GM18868 (cell line): ENCODE data around the gene PSMB9.
"Not testable (repeated sequence)": the region's sequence is repeated elsewhere in the genome, so short reads cannot be mapped to it uniquely, and the experiment has no call there.

Experiments used
- ATAC-seq: cut with Tn5 transposase; IDR thresholded peaks from one replicate; pipeline ENCODE4 v1.9.1; 2021; ENCODE audit warnings: mild to moderate bottlenecking, moderate library complexity; ENCODE audit not compliant: unreplicated experiment

The PSMB9 gene

GRCh38 chr6:32853541-32854375, at the start of gene PSMB9, which contains the start of gene TAP1:
TSS of gene PSMB9 (plus strand) at chr6:32854192. CDS start at chr6:32854230, 38 bp downstream.
TSS of gene TAP1 (minus strand) at chr6:32853704. CDS start at chr6:32853636, 68 bp downstream.
- peak; percentile 86 for ATAC-seq

GRCh38 chr6:32805404-32805803, 48.6 kb upstream of the PSMB9 start:
- ATAC-seq, result not testable (repeated sequence)

- ATAC-seq, result no peak
Observed at GRCh38 chr6:32807020-32807580, 46.9 kb upstream of the PSMB9 start.

DNA sequence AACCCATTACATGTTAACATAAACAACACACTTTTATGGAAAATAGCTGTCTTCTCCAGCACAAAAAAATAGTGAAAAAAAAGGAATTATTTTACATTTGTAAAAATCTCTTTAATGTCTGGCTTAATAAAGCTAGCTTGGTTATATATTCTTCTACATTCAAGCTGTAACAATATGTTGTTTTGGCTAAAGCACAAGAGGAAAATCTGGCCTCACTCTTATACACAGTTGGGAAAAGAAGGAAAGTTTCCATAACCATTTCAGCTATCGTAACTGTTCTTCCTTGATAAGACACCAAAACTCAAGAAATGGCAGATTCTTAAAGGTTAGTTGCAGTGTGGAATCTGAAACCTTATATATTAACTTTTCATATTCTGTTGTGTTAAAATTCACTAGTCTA, 44.8 kb upstream of the PSMB9 start:
- ATAC-seq, result no peak

- no peak for ATAC-seq
Observed at GRCh38 chr6:32814145-32814544, 39.8 kb upstream of the PSMB9 start.

DNA sequence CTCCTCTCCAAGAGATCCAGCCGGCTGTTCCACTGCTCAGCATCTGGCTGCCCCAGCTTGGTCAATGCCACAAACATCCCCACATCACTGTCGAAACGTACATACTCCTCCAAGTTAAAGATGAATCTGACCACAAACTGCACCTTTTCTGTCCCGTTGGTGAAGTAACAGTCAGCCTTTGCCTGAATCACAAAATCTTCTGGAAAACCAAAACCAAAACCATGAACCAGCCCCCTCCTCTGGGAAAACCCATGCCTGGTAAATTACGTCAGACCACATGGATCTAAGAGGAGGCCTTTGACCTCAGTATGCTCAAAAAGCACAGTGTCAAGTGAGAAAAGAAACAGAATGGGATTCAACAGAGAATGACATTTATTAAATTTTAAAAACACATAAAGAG, 38.9 kb upstream of the PSMB9 start:
- ATAC-seq, result no peak

- ATAC-seq, result no peak
Observed at GRCh38 chr6:32815996-32816395, 38.0 kb upstream of the PSMB9 start.

DNA sequence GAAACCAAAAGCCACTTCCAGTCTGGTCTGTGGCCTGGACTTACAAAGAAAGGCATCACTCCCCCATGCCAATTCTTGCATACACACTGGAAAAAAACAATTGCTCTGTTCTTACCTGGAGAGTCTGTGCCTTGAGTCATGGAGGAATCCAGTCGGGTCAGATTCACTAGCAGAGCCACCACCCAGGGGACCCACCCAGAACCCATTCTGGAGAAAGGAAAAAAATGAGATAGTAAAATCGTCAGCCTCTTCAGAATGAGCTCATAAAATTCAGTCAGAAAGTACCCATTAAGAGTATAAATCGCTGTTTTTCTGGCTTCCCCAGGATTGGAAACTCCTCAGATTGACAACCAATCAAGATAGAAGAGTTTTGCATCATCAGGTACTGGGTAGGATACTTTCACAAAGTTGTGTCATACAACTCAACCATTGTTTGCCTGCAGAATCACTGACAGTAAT, 37.2 kb upstream of the PSMB9 start, which contains the start of gene HLA-DOB:
TSS of gene HLA-DOB (minus strand) at position 257 of the 459 bp plus-strand sequence. CDS start at position 206, 51 bp downstream.
- ATAC-seq, result peak; percentile 80

GRCh38 chr6:32818867-32819266, 35.1 kb upstream of the PSMB9 start:
- ATAC-seq, result no peak

GRCh38 chr6:32819729-32820128, 34.3 kb upstream of the PSMB9 start:
- no peak for ATAC-seq

GRCh38 chr6:32825966-32826365, 28.0 kb upstream of the PSMB9 start:
- ATAC-seq, result no peak

GRCh38 chr6:32827025-32827424, 27.0 kb upstream of the PSMB9 start:
- ATAC-seq, result no peak

GRCh38 chr6:32829495-32829894, 24.5 kb upstream of the PSMB9 start:
- ATAC-seq, result no peak

DNA sequence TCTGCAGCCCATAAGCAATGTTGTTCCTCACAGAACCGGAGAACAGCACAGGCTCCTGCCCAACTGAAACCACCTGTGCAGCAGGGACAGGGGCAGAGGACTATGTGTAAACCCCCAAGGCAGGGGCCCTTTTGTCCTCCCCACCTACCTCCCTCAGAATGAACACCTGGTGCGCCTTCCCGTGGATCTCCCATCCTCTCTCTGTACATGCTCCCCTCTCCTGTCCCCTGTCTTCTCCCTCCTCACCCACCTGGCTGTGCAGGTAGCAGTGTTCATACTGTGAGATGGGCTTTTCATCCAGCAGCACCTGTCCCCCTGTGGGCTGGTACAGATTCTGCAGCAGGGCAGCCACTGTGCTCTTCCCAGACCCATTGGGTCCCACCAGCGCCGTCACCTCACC, 24.0 kb upstream of the PSMB9 start:
- no peak for ATAC-seq

DNA sequence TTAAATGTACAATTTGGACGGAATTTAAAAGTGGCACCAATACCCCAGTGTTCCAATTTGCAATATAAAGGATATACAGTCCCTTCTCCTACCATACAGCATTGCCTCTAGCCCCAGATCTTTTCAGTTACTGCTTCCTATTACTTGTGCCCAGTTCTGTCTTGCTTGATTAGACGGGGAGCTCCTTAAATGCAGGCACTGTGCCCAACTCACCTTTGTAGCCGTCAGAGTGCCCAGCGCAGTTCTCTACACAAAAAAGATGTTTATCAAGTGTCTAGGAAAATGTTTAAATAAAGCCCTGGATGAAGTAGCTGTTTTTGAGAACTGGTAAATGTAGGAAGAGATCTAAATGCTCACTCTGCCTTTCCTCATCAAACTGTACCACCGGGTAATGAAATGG, 23.1 kb upstream of the PSMB9 start:
- ATAC-seq, result no peak

DNA sequence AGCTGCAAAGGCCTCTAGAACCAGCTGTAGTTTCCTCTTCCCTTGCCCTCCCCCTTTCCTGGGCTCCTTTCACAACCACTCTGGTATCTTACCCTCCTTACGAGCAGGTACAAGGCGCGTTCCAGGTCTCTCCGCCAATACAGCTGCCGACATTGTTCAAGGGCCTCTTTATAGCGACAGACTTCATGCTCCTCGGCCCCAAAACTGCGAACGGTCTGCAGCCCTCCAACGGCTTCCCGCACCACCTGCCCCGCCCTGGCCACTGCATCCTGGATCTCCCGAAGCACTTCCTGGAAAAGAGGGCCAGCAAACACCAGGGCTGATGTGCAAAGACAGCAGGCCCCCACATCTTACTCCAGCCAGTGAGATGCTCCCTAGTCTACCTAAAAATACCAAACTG, 21.5 kb upstream of the PSMB9 start:
- ATAC-seq, result no peak

DNA sequence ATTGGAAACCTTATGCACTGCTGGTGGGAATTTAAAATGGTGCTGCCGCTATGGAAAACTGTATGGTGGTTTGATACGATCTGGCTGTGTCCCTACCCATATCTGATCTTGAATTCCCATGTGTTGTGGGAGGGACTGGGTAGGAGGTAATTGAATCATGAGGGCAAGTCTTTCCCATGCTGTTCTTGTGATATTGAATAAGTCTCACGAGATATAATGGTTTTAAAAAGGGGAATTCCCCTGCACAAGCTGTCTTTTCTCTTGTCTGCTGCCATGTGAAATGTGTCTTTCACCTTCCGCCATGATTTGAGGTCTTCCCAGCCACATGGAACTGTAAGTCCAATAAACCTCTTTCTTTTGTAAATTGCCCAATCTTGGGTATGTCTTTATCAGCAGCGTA, 20.3 kb upstream of the PSMB9 start:
- ATAC-seq, result no peak

DNA sequence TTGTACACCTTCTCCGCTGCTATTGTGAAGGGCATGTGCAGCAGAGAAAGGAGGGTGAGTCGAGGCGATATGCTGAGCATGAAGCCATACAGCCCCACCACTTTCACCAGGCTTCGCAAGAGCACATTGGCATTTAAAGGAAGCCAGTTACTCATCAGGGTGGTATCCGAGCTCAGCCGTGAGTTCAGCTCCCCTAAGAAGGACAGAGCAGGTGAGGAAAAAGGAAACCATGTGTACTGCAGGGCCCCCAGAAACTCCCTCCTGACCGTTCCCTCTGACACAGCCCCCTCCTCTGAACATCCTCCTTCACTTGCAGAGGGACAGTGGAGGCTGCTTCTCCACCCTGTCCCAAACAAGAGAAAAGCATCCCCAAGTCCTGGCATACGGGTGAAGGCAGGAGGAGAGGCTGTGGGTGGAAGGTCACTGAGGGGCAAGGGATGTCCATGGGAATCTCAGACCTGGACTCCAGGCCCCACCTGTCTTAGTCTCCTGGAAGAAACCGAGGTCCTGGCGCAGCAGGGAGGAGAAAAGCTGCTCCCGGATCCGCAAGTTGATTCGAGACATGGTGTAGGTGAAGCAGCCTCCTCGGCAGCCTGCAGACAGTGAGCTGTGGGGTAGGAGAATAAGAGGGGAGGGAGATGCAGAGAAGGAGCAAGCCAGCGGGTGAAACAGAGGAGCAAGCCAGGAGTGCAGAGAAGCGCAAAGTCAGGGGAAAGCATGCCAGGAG, 18.7 kb upstream of the PSMB9 start:
- ATAC-seq, result no peak

GRCh38 chr6:32836873-32837272, 17.1 kb upstream of the PSMB9 start:
- ATAC-seq, result no peak

- no peak for ATAC-seq
Observed at GRCh38 chr6:32837651-32838113, 16.3 kb upstream of the PSMB9 start.
